Ishikawa (cell line): Measurements from ENCODE around the gene HS6ST2.

Experiments
- CEBPB ChIP-seq: IDR thresholded peaks from 2 replicates; pipeline ENCODE4 v1.6.1; 2012
- CREB1 ChIP-seq: IDR thresholded peaks from 2 replicates; pipeline ENCODE4 v1.6.1; 2012; ENCODE audit warnings: low read depth
- EGR1 ChIP-seq: IDR thresholded peaks from 2 replicates; pipeline ENCODE4 v1.6.1; 2012
- EP300 ChIP-seq: IDR thresholded peaks from 2 replicates; pipeline ENCODE4 v1.6.1; 2012; ENCODE audit warnings: borderline replicate concordance
- FOXM1 ChIP-seq: IDR thresholded peaks from 2 replicates; pipeline ENCODE4 v1.6.1; 2012; ENCODE audit warnings: low read depth, borderline replicate concordance
- NFIC ChIP-seq: IDR thresholded peaks from 2 replicates; pipeline ENCODE4 v1.6.1; 2012
- RAD21 ChIP-seq: IDR thresholded peaks from 2 replicates; pipeline ENCODE4 v1.6.1; 2012; ENCODE audit warnings: low read depth
- TAF1 ChIP-seq: IDR thresholded peaks from 2 replicates; pipeline ENCODE4 v1.6.1; 2012; ENCODE audit warnings: low read depth, mild to moderate bottlenecking
- TCF12 ChIP-seq: IDR thresholded peaks from 2 replicates; pipeline ENCODE4 v1.6.1; 2012; ENCODE audit warnings: low read depth
- TEAD4 ChIP-seq: IDR thresholded peaks from 2 replicates; pipeline ENCODE4 v1.6.1; 2012
- YY1 ChIP-seq: IDR thresholded peaks from 2 replicates; pipeline ENCODE4 v1.6.1; 2012; ENCODE audit warnings: low read depth
- ZBTB7A ChIP-seq: IDR thresholded peaks from 2 replicates; pipeline ENCODE4 v1.6.1; 2012; ENCODE audit warnings: low read depth
- TF ChIP-seq, protein P1 (sequence below): IDR thresholded peaks from 2 replicates; pipeline ENCODE4 v1.6.1; 2012
- TF ChIP-seq, protein P2 (sequence below): IDR thresholded peaks from 2 replicates; pipeline ENCODE4 v1.6.1; 2012
- TF ChIP-seq, protein P3 (sequence below): IDR thresholded peaks from 2 replicates; pipeline ENCODE4 v1.6.1; 2012; ENCODE audit warnings: low read depth, mild to moderate bottlenecking

Gene HS6ST2

DNA sequence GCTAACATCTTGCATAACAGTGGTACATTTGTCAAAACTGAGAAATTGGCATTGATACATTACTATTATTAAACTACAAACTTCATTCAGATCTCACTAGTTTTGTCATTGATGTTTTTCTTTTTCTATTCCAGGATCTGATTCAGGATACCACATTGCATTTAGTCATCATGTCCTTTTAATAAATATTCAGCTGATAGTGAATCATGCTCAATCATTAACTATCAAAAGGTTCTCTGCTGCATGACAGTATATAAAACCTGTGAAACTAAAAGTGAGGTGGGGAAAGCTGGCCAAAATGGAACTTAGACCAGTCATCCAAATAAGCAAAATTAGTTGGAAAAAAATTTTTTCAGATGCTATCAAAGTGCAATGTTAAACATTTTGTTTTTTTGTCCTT lies 28.1 kb upstream of the HS6ST2 start:
- TF ChIP-seq ZBTB7A (no peak), YY1 (no peak), FOXM1 (no peak), NFIC (no peak), TCF12 (no peak), TEAD4 (no peak)

DNA sequence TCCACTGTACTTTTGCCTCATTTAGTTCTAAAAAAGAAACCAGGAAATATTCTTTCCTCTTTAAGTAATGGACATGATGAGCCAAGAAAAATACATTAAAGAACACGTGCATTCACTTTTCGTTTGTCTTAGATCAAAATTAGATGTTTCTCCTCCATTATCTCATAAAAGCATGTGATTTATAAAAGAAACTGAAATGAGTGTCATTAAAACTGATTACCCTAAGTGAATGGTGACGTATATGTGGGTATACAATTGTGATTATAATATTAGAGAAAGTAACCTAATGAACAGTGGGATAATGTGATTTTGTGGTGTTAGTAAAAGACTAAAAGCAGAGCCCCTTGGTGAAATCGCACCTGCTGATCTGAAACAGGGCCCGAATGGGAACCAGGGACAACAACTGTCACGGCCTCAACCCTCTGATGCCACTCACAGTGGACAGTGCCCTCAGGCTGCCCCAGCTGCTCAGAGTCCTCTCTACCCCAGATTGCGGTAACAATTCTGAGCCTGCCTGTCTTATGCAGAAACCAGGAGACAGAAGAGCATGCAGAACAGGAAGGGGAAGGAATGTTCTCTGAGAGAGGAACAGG lies 25.7 kb upstream of the HS6ST2 start:
- TF ChIP-seq TEAD4 = no peak
- no peak for TF ChIP-seq EGR1
- TF ChIP-seq EP300 = no peak
- no peak for TF ChIP-seq TAF1
- no peak for TF ChIP-seq YY1
- TF ChIP-seq TCF12 = no peak
- no peak for TF ChIP-seq NFIC
- TF ChIP-seq, protein P1, sequence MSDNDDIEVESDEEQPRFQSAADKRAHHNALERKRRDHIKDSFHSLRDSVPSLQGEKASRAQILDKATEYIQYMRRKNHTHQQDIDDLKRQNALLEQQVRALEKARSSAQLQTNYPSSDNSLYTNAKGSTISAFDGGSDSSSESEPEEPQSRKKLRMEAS = no peak

DNA sequence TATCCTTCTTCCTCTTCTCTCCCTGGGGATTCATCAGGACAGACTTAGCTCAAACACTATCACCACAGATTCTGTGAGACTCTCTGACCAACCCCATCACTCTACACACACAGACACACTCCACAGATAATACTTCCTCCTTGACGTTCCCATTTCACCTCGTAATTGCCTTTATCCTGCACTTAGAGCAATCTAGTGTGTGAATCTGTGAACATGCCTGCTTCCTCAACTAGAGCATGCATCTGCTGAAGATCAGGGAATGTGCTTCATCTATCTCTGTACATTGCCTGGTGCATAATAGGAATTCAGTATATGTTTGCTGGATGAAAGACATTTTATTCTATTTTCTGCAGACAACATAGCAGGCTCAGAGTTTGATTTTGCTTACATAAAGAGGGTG lies 25.1 kb upstream of the HS6ST2 start:
- TF ChIP-seq EGR1 (no peak), YY1 (no peak), FOXM1 (no peak), TAF1 (no peak), CREB1 (no peak), EP300 (no peak), RAD21 (no peak), ZBTB7A (no peak)
- TF ChIP-seq, protein P2, sequence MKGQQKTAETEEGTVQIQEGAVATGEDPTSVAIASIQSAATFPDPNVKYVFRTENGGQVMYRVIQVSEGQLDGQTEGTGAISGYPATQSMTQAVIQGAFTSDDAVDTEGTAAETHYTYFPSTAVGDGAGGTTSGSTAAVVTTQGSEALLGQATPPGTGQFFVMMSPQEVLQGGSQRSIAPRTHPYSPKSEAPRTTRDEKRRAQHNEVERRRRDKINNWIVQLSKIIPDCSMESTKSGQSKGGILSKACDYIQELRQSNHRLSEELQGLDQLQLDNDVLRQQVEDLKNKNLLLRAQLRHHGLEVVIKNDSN = no peak
- TF ChIP-seq, protein P1 = no peak

DNA sequence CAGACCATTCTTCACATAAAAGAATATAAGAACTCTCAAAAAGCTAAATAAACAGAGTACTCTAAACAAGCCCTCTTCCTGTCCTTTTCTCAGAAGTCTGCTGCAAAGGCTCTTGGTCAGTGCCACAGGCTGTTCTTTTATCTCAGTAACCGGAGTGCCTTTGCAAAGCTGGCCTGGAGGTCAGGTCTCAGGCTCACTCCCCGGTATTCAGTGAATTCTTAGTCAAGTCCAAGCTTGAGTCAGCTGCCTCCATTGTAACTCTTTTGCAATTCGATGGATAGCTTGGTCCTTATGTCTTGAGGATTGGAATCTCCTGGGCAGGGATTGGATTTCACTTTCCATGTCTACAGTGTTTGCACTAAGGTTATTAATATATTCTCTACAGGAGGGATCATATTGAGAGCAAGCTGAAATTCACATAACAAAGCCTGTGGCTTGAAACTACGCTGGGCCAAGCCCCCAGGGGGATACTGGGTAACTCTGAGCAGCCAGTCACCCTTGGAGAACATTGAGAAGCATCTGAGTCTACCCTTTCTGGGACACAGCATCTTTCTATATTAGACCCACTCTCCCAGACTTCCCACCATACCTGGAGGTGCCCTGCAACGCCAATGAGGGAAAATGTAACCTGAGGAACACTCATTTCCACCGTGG lies 10.0 kb upstream of the HS6ST2 start:
- no peak for TF ChIP-seq FOXM1
- TF ChIP-seq, protein P3, sequence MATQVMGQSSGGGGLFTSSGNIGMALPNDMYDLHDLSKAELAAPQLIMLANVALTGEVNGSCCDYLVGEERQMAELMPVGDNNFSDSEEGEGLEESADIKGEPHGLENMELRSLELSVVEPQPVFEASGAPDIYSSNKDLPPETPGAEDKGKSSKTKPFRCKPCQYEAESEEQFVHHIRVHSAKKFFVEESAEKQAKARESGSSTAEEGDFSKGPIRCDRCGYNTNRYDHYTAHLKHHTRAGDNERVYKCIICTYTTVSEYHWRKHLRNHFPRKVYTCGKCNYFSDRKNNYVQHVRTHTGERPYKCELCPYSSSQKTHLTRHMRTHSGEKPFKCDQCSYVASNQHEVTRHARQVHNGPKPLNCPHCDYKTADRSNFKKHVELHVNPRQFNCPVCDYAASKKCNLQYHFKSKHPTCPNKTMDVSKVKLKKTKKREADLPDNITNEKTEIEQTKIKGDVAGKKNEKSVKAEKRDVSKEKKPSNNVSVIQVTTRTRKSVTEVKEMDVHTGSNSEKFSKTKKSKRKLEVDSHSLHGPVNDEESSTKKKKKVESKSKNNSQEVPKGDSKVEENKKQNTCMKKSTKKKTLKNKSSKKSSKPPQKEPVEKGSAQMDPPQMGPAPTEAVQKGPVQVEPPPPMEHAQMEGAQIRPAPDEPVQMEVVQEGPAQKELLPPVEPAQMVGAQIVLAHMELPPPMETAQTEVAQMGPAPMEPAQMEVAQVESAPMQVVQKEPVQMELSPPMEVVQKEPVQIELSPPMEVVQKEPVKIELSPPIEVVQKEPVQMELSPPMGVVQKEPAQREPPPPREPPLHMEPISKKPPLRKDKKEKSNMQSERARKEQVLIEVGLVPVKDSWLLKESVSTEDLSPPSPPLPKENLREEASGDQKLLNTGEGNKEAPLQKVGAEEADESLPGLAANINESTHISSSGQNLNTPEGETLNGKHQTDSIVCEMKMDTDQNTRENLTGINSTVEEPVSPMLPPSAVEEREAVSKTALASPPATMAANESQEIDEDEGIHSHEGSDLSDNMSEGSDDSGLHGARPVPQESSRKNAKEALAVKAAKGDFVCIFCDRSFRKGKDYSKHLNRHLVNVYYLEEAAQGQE = no peak

DNA sequence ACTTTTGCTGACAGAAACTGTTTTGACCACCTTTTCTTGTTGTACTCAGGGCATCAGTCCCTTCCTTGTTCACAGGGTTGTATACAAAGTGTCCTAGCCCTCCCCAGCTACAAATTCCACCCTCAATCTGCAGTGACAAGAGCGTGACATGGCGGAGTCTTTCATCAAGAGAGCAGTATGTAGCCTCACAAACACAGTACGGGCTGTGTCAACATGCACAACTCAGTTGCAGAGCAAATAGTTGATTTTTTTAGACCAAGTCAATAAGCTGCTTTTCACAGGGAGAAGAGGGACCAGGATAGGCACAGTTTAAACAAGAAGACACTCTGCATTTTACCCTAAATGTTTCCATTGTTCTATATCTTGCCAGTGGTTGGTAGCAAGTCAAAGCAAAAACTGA lies 8.6 kb upstream of the HS6ST2 start:
- no peak for TF ChIP-seq CEBPB
- no peak for TF ChIP-seq TCF12
- TF ChIP-seq, protein P1 = no peak
- TF ChIP-seq YY1 = no peak
- no peak for TF ChIP-seq TAF1

DNA sequence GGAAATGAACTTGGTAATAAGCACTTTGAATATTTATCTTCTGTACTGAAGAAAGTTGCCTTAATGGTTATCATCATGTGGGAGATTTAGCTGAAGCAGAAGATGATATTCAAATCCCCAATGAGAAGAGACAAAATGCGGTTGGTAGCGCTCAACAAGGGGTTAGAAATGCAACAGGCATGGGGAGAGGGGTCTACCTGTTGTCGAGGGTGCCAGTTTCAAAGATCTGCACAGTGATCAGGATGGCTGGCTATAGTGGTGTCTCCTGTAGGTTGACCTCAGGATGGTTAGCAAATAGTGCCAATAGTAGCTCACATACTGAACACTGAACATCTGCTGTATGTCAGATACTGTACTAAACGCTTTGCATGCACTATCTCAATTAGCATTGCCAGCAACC lies 7.0 kb upstream of the HS6ST2 start:
- no peak for TF ChIP-seq YY1
- TF ChIP-seq TEAD4 = no peak
- TF ChIP-seq, protein P1 = no peak
- no peak for TF ChIP-seq CREB1
- no peak for TF ChIP-seq TCF12
- TF ChIP-seq TAF1 = no peak

DNA sequence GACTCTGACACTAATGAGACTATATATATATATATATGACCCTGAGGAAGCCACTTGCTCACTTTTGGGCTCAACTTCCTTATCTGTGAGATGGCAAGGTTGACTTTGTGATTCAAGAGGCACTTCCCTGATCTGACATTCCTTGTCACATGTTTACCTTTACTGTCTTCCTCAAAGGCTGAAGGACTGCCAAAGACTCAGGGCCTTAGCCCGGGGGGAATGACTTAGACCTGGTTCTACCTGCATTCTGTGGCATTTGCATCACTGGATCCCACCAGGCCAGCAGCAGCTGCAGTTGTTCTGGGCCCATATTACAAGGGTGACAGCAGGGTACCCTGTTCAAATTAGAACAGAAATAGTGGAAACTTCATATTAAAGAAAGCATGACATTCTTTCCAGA lies 3.1 kb upstream of the HS6ST2 start:
- TF ChIP-seq NFIC = no peak
- TF ChIP-seq EP300 = no peak
- no peak for TF ChIP-seq YY1
- no peak for TF ChIP-seq TAF1
- no peak for TF ChIP-seq TEAD4
- TF ChIP-seq TCF12 = no peak
- TF ChIP-seq FOXM1 = no peak
- TF ChIP-seq, protein P3 = no peak
- TF ChIP-seq, protein P2 = no peak
- no peak for TF ChIP-seq CEBPB
- TF ChIP-seq, protein P1 = no peak
- no peak for TF ChIP-seq EGR1
- no peak for TF ChIP-seq ZBTB7A
- TF ChIP-seq CREB1 = no peak
- TF ChIP-seq RAD21 = no peak
